HG02970 (cell line): ENCODE data around the gene PHLPP2.

Experiments
- ATAC-seq: cut with Tn5 transposase; IDR thresholded peaks from one replicate; pipeline ENCODE4 v1.9.1; 2021; ENCODE audit warnings: mild to moderate bottlenecking, moderate library complexity, moderate number of reproducible peaks; ENCODE audit not compliant: unreplicated experiment, low FRiP score

The PHLPP2 gene

DNA sequence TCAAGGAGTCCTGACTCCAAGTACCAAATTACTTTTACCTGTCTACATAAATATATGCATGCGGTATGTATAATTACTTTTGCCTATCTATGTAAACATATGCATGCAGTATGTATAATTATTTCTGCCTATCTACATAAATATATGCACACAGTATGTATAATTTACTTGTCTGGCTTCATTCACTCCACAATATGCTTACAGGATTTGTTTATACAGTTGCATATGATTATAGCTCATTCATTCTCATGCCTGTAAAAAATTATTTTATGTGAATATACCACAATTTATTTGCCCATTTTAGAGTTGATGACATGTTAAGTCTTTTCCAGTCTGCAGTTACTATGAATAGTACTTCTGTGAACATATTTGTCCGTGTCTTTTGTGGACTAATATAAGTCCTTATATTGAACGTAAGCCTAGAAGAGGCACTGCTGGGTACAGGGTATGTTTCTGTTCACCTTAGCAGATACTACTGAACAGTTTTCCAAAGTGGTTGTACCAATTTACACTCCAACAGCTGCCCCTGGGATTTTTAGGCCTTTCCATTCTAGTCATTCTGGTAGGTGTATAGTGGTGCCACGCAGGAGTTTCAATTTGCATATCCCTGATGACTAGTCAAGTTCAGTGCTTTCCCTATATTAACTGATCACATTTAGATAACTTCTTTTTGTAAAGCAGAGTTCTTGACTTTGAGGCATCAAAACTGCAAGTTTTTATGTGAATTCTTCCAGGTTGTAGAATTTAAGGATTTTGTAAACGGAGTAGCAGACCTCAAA lies 51.5 kb downstream of the PHLPP2 start:
- no peak for ATAC-seq

DNA sequence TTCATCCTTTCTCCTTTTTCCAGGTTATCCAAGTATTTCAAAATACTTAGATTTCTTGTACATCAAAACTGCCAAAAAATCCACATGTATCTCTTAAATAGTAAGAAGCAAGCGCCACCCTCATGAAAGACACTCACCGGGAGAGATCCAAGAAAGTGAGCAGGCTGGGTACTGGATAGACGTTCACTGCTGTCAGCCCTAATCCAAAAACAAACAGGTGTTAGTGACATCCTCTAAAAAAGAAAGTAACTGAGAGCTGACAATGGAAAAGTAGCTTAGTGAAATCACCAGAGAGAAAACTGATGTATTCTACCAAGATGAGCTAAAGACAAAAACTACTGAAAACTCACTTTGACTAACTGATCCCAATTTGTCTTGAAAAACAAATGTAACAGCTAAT lies 52.4 kb downstream of the PHLPP2 start:
- no peak for ATAC-seq

DNA sequence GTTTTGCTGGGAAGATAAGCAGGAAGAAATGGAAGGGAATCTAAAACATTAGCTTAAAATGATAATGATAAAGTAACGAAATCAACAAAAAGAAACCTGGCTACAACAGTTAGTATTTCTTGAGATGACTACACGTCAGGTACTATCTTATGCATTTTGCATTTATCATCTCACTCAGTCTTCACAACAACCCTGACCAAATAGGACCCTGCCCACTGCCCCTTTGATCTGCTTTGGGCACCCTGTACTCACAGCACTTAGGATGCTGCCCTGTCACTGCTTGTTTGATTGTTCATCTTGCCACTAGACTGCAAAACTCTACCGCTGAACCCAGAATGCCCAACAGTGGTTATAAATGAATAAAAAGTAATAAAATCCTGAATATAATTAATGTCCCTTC lies 53.3 kb downstream of the PHLPP2 start:
- ATAC-seq = no peak

DNA sequence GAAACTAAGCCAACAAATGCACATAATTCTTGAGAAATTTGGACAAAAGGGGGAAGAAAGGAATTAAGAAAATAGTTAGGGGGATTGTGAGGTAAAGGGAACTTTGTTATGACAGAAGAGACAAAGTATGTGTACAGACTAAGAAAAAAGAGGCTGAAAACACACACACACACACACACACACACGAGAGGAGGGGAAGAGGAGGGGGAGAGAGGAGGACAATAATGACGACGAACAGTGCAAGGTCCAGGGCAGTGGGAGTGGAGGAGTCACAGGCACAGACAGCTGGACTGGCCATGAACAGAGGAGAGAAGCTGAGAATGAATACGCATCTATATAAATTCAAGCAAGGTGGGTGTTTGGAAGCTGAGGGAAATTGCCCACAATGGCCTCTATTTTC lies 54.0 kb downstream of the PHLPP2 start:
- ATAC-seq = no peak

DNA sequence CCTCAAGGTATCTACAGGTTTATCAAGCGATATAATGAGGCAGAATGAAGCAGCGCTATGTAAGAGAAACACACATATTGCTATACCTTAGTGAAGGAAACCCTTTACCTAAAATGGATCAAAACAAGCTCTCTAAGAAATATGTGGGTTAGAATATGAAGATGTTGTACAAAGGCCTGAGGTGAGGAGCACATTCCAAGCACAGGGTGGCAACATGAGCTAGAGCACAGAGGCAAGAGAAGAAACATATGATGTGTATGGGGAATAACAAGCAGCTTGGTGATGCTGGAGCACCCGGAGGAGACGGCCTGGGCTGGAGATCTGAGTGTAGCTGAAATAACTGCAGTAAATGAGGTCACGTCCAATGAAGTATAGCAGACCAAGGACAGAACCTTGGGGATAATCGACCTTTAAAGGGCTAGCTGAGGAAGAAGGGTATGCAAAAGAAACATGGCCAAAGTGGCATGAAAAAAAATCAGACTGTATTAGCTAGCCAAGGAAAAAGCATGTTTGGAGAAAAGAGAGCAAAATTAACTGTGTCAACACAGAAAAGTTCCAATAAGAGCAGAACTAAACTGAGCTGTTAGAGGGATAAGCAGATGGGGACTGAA lies 54.5 kb downstream of the PHLPP2 start:
- no peak for ATAC-seq

DNA sequence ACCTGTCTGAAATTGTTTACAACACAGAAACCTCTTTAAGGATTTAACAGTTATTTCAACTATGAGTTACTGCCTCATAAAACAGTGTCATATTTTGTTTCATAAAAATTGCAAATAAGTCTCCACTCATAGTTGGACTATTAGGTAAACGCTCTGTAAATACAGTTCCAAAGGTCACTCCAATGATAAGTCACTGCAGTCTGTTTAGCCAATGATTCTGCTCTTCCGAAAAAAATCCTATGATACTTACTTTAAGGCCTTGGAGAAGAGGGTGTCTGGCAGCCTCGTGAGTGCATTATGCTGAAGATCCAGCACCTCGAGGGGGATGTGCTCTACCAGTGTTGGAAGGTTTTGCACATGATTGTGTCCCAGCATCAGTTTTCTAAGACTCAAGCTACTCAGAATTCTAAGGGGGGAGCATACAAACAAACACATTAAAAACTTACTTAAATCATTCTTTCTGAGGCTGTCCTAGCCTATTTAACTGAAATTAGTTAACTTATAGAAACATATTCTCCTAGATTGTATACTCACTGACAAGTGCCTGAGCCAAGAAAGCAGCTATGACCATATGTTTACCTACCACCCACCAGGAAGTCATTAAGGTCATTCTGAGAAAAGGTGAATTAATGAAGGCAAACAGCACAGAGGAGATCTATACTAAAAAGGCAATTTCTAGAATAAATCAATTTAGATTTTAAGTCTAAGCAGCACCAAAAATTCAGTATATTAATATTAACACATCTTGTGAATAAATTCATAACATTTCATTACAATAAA lies 57.4 kb downstream of the PHLPP2 start:
- no peak for ATAC-seq

DNA sequence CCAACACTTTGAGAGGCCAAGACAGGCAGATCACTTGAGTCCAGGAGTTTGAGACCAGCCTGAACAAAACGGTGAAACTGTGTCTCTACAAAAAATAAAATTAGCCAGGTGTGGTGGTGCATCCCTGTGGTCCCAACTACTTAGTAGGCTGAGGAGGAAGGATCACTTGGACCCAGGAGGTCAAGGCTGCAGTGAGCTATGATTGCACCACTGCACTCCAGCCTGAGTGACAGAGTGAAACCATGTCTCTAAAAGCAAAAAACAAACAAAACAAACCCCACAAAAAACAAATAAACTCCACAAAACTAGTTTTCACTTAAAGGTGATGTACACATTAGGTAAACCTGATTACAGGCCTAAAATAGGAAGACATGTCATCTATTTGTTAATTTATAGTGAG lies 58.2 kb downstream of the PHLPP2 start:
- ATAC-seq = no peak

DNA sequence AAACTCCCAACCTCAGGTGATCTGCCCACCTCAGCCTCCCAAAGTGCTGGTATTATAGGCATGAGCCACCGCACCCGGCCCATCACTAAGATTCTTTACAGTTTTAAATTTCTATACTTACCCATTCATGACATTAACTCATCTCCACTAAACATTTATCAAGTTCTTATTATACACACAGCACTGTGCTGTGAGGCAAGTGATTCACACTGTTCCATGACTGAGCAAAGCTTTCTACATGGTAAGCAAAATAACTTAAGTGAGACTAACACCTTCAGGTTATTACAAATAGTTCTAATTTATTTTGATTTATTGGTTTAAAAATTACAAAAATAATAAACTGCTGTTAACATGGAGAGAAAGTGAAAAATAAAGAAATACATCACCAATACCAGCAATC lies 65.0 kb downstream of the PHLPP2 start:
- no peak for ATAC-seq

DNA sequence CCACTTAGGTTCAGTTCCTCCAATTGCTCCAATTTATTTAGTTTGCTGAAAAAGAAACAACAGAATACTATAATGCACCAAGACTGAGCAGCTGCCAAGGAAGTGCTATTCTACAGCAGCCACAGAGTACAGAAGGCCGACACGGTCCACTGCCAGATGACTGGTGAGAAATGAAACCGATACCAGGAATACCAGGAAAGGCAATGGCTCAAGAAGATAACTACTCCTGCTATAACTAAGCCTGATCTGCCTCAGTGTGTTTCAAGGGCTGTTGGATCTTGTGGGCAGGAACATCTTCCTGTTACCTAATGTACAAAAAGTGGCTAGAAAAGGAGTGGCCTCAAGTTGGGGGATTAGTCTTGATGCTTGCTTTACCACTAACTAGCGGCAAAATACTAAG lies 65.7 kb downstream of the PHLPP2 start:
- no peak for ATAC-seq

DNA sequence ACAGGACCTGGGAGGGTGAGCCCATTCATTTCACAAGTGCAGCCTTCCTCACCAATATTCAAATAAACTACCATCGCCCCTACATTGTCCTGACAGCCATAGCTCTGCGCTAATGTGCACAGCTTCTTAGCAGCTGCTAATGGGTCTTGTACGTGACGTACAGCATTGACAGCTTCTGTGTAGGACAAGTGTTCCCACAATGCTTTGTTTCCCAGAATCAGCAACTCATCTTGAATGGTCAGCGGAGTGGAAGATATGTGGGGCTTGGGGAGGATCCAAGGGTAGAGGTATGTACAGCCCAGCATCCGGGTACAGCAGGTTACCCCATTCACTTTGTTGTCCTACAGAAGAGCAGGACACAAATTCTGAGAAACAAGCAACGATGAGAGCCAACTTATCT lies 74.8 kb downstream of the PHLPP2 start:
- no peak for ATAC-seq

DNA sequence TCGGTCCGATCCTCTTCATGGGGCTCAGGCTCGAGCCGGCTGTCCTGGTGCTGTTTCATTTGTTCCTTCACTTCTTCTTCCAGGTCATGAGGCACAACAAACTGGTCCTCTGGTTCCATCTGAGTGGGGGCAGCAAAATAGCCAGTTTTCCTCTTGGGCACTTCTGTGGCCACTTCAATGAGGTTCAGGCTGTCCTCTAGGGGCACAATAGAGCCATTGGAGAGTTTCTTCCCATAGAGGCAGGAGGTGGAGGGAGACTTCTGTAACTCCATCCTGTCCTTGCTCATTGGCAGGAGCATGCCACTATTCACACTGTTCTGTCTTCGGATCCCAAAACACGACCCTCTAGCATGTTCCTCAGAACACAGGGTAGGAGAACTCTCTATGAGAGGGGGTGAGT lies 75.6 kb downstream of the PHLPP2 start:
- no peak for ATAC-seq

DNA sequence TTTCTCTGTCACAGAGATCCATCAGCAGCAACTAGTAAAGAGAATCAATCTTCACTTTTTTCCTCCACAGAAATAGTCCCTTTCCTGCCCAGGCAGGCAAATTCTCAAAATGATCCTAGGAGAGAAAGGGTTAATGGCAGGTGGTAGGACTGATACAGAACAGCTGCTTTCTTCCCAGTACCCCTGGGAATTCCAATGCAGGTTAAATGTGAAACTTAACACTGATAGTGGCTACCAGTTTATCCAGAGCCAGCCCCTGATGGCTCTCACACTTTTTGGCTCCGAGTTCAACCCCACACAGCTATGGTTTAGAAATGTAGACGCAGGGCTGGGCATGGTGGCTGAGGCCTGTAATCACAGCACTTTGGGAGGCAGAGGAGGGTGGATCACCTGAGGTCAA lies 76.3 kb downstream of the PHLPP2 start:
- no peak for ATAC-seq

DNA sequence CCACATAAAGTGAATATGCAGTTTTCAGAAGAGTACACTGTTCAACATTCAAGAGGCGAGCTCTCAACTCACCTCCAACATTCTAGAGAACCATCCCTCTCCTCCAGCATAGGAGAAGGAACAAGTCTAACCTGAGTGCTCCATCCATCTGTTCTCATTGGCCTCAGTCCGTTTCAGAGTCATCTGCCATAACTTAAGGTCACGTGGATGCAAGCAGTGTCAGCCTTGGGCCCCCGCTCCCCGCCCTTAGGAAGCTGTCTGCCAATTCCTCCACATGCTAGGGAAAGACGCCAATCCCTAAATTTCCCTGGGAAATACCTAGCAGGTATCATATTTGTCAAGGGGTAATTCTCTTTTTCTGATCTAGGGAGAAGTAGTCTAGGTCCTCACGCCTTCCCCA lies 77.1 kb downstream of the PHLPP2 start:
- ATAC-seq = no peak

DNA sequence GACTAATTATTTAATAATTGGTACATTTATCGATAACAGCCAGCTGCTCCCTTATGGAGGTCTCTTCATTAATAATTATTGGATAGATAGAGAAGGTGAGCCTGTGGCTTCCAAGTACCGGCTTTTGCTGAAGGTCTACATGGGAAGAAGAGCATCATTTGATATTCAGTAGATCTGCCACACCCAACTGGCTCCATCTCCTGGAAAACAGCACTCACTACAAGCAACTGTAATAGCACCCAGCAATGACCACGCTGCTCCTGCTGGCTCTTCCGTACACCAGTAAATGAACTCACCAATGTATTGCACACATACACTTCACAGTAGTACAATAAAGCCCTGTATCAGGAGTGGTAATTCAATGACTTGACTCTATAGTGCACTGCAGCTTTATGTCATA lies 79.1 kb downstream of the PHLPP2 start:
- ATAC-seq = no peak

DNA sequence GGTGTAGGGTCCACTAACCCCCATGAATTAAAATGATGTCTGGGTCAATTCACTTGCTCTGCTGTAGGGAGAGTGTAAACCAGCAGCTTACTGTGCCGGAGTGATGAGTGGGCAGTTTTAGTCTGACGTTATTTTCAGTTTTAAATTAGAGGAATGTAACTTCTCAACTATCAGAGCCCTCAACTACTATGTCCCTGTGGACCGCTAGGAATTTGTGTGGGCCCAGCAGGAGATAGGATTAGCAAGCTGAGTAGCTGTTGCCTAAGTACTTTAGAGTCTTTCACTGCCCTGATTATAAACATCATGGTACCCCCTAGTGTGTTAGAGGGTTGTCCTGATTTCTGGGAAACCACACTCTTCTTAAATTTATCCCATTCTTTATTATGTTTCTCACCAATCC lies 87.1 kb downstream of the PHLPP2 start:
- ATAC-seq = no peak

DNA sequence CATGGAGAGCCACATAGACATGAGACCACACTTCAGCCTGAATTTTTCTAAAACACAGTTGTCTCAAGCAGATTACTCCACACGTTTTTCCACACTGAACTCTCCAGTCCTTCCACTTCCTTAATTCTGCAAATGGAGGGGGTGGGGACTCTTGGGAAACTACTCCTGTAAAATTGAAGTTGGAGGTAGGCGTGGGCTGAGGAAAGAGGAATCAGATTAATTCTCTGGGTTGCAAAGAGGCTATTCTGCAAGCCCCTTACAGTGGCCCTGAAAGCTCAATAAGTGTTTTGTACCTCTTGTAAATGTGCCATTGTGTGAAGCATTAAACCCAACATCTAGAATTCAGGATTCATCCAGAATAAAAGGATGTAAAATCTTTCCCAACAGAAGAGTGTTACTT lies 88.9 kb downstream of the PHLPP2 start:
- no peak for ATAC-seq

DNA sequence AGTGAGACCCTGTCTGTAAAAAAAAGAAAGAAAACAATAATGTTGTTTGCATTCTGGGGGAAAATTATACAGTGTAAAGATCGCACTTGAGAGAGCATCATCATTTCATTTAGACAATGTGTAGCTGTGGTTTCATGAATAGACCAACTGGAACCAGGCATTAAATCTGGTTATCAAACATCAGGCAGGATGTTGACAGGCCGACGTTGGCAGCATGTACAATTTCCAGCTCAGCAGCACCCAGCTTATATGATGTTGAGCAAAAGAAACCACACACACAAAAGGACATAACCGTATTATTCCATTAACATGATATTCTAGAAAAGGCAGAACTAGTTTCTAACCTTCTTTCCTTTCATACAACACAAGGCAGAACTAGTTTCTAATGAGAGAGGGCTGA lies 92.7 kb downstream of the PHLPP2 start:
- ATAC-seq = no peak

DNA sequence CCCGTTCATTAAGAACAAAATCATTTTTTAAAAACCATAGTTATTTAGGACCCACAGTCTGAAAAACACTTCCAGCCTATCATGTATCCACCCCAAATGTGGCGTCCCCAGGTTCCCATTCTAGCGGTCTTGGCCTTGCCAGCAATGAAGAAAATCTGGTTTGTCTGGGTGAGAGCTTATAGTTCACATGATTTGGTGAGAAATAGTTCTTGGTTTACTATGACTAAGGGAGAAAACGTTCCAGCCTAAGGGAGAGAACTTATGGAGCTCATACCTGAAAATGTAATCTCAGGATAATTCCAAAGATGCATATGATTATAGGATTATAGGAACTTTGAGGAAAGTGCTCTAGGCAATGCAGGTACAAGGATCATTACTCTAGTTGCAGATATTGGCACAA lies 93.7 kb downstream of the PHLPP2 start:
- ATAC-seq = no peak

DNA sequence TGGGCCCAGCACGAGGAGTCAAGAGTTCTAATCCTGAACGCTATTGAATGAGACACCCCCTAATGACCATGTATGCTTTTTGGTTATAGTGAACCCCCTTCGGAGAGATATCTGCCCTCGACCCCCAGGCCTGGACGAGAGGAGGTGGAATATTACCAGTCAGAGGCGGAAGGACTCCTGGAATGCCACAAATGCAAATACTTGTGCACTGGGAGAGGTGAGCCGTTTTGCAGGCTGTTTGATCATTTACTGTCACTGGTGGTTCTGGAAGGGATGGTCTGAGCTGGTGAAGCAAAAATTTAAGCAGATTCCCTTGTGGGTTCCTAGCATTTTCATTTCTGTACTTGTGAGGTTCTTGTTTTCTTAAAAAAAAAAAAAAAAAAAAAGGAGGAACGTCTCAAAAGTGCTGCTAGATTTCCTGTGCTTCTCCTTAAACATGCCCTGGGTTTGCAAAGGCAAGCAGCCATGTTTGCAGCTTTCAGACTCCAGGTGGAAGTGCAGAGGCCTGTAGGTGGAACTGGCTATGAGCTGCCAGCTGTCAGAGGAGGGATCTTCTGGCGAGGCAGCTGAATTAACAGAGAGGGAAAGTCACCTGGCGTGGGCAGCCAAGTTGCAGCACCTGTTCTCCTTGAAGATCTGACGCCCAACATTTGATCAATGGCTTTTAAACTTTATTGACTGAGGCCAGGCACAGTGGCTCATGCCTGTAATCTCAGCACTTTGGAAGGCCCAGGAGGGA lies 95.1 kb downstream of the PHLPP2 start:
- ATAC-seq = no peak

DNA sequence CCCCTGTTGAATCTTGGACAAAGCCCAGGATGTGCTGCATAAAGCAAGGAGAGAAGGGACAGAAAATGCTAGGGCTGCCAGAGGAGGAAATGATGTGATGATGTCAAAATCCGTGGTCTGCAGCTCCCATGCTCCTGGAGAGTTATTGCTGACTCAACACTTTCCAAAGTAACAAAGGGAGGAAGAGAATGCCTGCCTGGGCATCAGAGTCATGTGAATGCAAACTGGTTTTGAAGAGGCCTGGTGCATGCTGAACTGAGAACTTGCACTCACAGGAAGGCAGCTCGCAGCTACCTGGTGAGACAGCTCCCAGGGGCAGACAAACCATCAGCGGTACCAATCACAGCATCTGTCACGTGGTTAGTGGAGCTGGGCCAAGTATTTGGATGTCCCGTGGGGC lies 95.7 kb downstream of the PHLPP2 start:
- no peak for ATAC-seq

DNA sequence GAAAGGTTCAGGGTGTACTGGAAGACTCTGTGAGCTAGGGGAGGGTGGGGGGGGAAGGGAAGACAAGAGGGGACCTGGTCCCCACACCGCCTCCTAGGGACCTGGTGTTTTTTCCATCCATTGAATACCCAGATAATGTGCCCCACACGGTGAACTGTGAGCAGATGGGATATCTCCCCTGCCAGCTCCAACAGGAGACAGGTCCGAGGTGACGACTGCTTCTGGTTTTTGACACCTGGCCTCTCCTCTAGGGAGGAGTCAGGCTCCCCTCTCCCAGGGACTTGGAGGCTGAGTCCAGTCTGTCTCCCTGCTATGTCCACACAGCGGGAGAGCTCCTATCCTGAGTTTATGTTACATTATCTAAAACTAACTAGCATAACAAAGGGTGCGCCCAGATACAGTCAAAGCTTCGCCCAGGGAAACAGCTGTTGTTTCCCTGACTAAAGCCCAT lies 96.7 kb downstream of the PHLPP2 start:
- no peak for ATAC-seq
